T-helper 17 cell (primary cell): Measurements from ENCODE around the gene OR9I1. TPM values are rescaled to one million over a fixed set of nuclear protein-coding genes. Genes with fewer than 3 reads are reported as not detected.

Experiments used
- ATAC-seq: fragments of 150-1000 bp; cut with Tn5 transposase; 2 replicates; pipeline ENCODE4 v1.10.0; 2021; ENCODE audit warnings: mild to moderate bottlenecking, moderate library complexity
- DNase-seq, 3 donors: peaks; one replicate each; pipeline versions ENCODE4 v3.0.0 to v3.0.0-alpha.2; 2020 to 2021
- H3K9me3 ChIP-seq: one replicate; pipeline ENCODE4 v1.7.0; 2013; ENCODE audit warnings: low read length, mild to moderate bottlenecking; ENCODE audit not compliant: control insufficient read depth, poor library complexity, severe bottlenecking
- H3K27ac Mint-ChIP-seq: one replicate; pipeline ENCODE4 v1.8.0; 2022; ENCODE audit warnings: mild to moderate bottlenecking, moderate library complexity, mixed read lengths
- H3K27me3 Mint-ChIP-seq: one replicate; pipeline ENCODE4 v1.8.0; 2022; ENCODE audit warnings: mixed read lengths
- H3K36me3 Mint-ChIP-seq: one replicate; pipeline ENCODE4 v1.8.0; 2022; ENCODE audit warnings: low read depth, mixed read lengths
- H3K4me1 Mint-ChIP-seq: one replicate; pipeline ENCODE4 v1.8.0; 2022; ENCODE audit warnings: mild to moderate bottlenecking, mixed read lengths
- H3K4me3 Mint-ChIP-seq: one replicate; pipeline ENCODE4 v1.8.0; 2022; ENCODE audit warnings: mild to moderate bottlenecking, moderate library complexity, mixed read lengths
- total RNA-seq, 4 donors: library from RNA in 2 of 4; stranded (reverse) in 2 of 4; gene quantifications; one replicate each; pipeline ENCODE4 v1.2.3 and lab custom pipeline; 2022 to 2026

Gene OR9I1
- total RNA-seq, 2 donors from 2014 or later: not detected

- ATAC-seq (no peak), DNase-seq (no peak)
- Mint-ChIP-seq H3K27ac (no peak overlapping the region), H3K27me3 (peaks cover 10% of the 10 kb centered on the region), H3K4me1 (no peaks in the 10 kb centered on the region), H3K4me3 (no peak overlapping the region), H3K36me3 (no peaks in the 10 kb centered on the region)
- no peaks in the 10 kb centered on the region for H3K9me3 ChIP-seq
Measured at GRCh38 chr11:58070585-58070984, 54.7 kb downstream of the OR9I1 start.

DNA sequence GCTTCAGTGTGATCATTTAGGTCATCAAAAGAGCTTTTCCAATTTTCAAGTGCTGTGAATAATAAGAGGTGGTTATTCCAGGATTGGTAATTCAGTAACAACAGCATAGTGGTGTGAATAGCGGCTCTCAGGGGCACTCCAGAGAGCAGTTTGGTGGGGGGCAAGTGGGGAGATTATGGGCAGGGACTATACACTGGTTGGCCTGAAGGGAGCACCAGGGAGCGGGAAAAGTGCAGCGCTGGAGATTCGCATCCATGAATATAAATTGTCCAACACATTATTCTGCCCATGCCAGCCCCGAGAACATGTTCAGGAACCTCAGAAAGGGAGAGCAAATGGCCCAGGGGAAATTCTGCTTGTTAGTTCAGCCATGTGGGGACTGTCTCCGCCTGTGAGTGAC is 56.7 kb downstream of the OR9I1 start:
- Mint-ChIP-seq H3K27me3 (peaks cover 23% of the 10 kb centered on the region), H3K4me3 (no peak overlapping the region), H3K4me1 (no peaks in the 10 kb centered on the region), H3K36me3 (no peaks in the 10 kb centered on the region), H3K27ac (no peak overlapping the region)
- DNase-seq: no peak
- H3K9me3 ChIP-seq: no peaks in the 10 kb centered on the region
- no peak for ATAC-seq

- H3K36me3 Mint-ChIP-seq: no peaks in the 10 kb centered on the region
- no peaks in the 10 kb centered on the region for H3K9me3 ChIP-seq
- H3K4me3 Mint-ChIP-seq: no peak overlapping the region
- H3K4me1 Mint-ChIP-seq: no peaks in the 10 kb centered on the region
- peaks cover 23% of the 10 kb centered on the region for H3K27me3 Mint-ChIP-seq
- ATAC-seq: no peak
- DNase-seq: no peak
- no peak overlapping the region for H3K27ac Mint-ChIP-seq
Measured at GRCh38 chr11:58067685-58068084, 57.6 kb downstream of the OR9I1 start.

Other genes starting within 250 kb of the OR9I1 start
- gene OR9Q1, start 101.6 kb downstream of the OR9I1 start, total RNA-seq: not detected
- gene OR6Q1, start 94.6 kb downstream of the OR9I1 start, total RNA-seq: not detected
- not detected for gene OR9Q2, start 63.5 kb upstream of the OR9I1 start, total RNA-seq
- not detected for gene OR1S2, start 78.6 kb upstream of the OR9I1 start, total RNA-seq
- gene OR1S1, start 87.2 kb upstream of the OR9I1 start, total RNA-seq: not detected
- gene OR10Q1, start 103.4 kb upstream of the OR9I1 start, total RNA-seq: not detected
- gene OR10W1, start 142.7 kb upstream of the OR9I1 start, total RNA-seq: not detected
- not detected for gene OR5B17, start 233.5 kb upstream of the OR9I1 start, total RNA-seq